Pancreas (tissue), 10 donors: ENCODE data around the gene ORAI3. TPM values are rescaled to one million over a fixed set of nuclear protein-coding genes. Genes with fewer than 3 reads are reported as not detected.

Source experiments
- ATAC-seq, 4 donors: fragments of 200-7000 bp; cut with Tn5 transposase; one replicate each; pipeline versions ENCODE4 v1.8.0 to v1.9.1; 2020; ENCODE audit warnings: mild to moderate bottlenecking in 4 of 4, moderate library complexity in 4 of 4
- DNase-seq, 6 donors: peaks; one replicate each; pipeline ENCODE4 v3.0.0-alpha.2; 2020
- FAIRE-seq: peaks from 2 replicates; lab custom pipeline; 2012; peaks lifted over from hg19 to GRCh38; lab: Jason Lieb, UNC
- H3K27ac ChIP-seq, 4 donors: fragments of 200-600 bp; sonication (generic); 1 replicate in 3 of 4; 2 replicates in 1 of 4; pipeline versions ENCODE4 v1.5.0 to v1.8.0; 2020
- H3K27me3 ChIP-seq, 4 donors: fragments of 200-600 bp; one replicate each; pipeline ENCODE4 v1.8.0; 2021
- H3K36me3 ChIP-seq, 3 donors: fragments of 200-600 bp; sonication (generic) in 1 of 3; one replicate each; pipeline versions ENCODE4 v1.5.0 to v1.8.0; 2020 to 2021
- H3K4me1 ChIP-seq, 3 donors: fragments of 200-600 bp; one replicate each; pipeline ENCODE4 v1.8.0; 2021
- H3K4me3 ChIP-seq, 4 donors: fragments of 200-600 bp; sonication (generic) in 2 of 4; one replicate each; pipeline versions ENCODE4 v1.5.0 to v1.8.0; 2020 to 2021
- H3K9me3 ChIP-seq, 4 donors: fragments of 200-600 bp; one replicate each; pipeline ENCODE4 v1.8.0; 2021
- CTCF ChIP-seq, 4 donors: fragments of 200-600 bp; sonication (generic) in 3 of 4; IDR thresholded peaks; one replicate each; pipeline versions ENCODE4 v1.5.0 to v1.8.0; 2021; ENCODE audit warnings: antibody characterized with exemption in 4 of 4
- whole genome bisulfite sequencing, 2 donors: extraction: QIAGEN DNeasy Blood & Tissue Kit; methylation state at CpG; one replicate each; pipeline ENCODE4 v1.1.7; 2013; 5-methylcytosine and 5-hydroxymethylcytosine counted together
- intact Hi-C, 3 donors: fragments of 100-400 bp; cut with DNase I; formaldehyde crosslinking; loops; one replicate each; pipeline versions ENCODE4 v1.11.1 to v1.14.2; 2022
- polyA plus RNA-seq, 2 donors: library from polyadenylated mRNA; stranded (reverse); fragments of 200-250 nt; gene quantifications; one replicate each; pipeline ENCODE4 v1.2.3, GENCODE V29; 2013
- total RNA-seq, 6 donors: library from RNA; stranded (reverse); fragmentation: NEBNext Ultra II Directional in 4 of 6; extraction: Animal tissue kit (Norgen Biotek cat#: 25700) in 4 of 6; gene quantifications; one replicate each; pipeline versions ENCODE4 v1.2.1 to v1.2.4, GENCODE V29; 2021 to 2023
- donor health status: healthy with polysubstance abuse.
- donor health status: DM: no; HTN: no; CAD: no; lungs with moderate emphysema.
- donor health status: DM: no; HTN: no; CAD: no.
- donor health status: control.
- donor health status: control.
- donor health status: Bipolar disorder and iron deficiency.
- donor health status: DM: yes; HTN: yes; CAD: no.
- donor health status: DM: no; HTN: no; CAD: no.
- donor health status: DM: no; HTN: no; CAD: no.
- donor health status: DM: yes; HTN: yes; CAD: no.

The ORAI3 gene
- total and polyA plus RNA-seq, 8 donors: 8.6 to 12.5 (median 10.4) TPM

- H3K9me3 ChIP-seq: no peaks in the 10 kb centered on the region
- H3K4me1 ChIP-seq: peaks cover 0 to 7% (median 0%) of the 10 kb centered on the region in 3 donors
- DNase-seq: no peak
- peak overlapping the region in 1 of 4 donors; percentile 88 for H3K27ac ChIP-seq
- intact Hi-C loops: no loop called here
- FAIRE-seq: no peak
- no peak for TF ChIP-seq CTCF (IDR thresholded peaks at IDR 0.05)
- no peak for ATAC-seq
- no peak overlapping the region for H3K4me3 ChIP-seq
- WGBS, 2 donors: 74 to 92% methylated on average over 2 to 3 of the region's 3 CpGs
- no peaks in the 10 kb centered on the region for H3K36me3 ChIP-seq
- no peaks in the 10 kb centered on the region for H3K27me3 ChIP-seq
Observed at GRCh38 chr16:30947541-30947858, 1.4 kb upstream of the ORAI3 start.

- H3K27me3 ChIP-seq: no peaks in the 10 kb centered on the region
- H3K4me3 ChIP-seq: peak overlapping the region; percentile 83 to 95 (median 91)
- H3K4me1 ChIP-seq: peaks cover 0 to 7% (median 0%) of the 10 kb centered on the region in 3 donors
- H3K36me3 ChIP-seq: no peaks in the 10 kb centered on the region
- H3K27ac ChIP-seq: peak overlapping the region; percentile 61 to 91 (median 84)
- WGBS, 2 donors: 32 to 37% methylated on average over 41 to 44 of the region's 44 CpGs
- peak; percentile 62 to 75 (median 71) for ATAC-seq
- DNase-seq: peak; percentile 81 to 93 (median 88)
- no peaks in the 10 kb centered on the region for H3K9me3 ChIP-seq
- intact Hi-C loops: no loop called here
- no peak for FAIRE-seq
- no peak for TF ChIP-seq CTCF (IDR thresholded peaks at IDR 0.05)
Observed at GRCh38 chr16:30947859-30948666, 805 bp upstream of the ORAI3 start.

- ATAC-seq (peak; percentile 29 to 48 (median 42)), DNase-seq (peak; percentile 66 to 84 (median 72)), FAIRE-seq (no peak)
- no peaks in the 10 kb centered on the region for H3K9me3 ChIP-seq
- H3K36me3 ChIP-seq: no peaks in the 10 kb centered on the region
- no peaks in the 10 kb centered on the region for H3K27me3 ChIP-seq
- H3K27ac ChIP-seq: peak overlapping the region; percentile 61 to 91 (median 84)
- peaks cover 0 to 7% (median 0%) of the 10 kb centered on the region in 3 donors for H3K4me1 ChIP-seq
- H3K4me3 ChIP-seq: peak overlapping the region; percentile 83 to 95 (median 91)
- WGBS, 2 donors: 3 to 4% methylated on average over 21 of the region's 21 CpGs
- intact Hi-C loops: no loop called here
- no peak for TF ChIP-seq CTCF (IDR thresholded peaks at IDR 0.05)
Observed at GRCh38 chr16:30949650-30950515, 1.0 kb downstream of the ORAI3 start.

- no peak for ATAC-seq
- H3K27ac ChIP-seq: peak overlapping the region in 3 of 4 donors; percentile 79 to 91 (median 88)
- peaks cover 0 to 7% (median 0%) of the 10 kb centered on the region in 3 donors for H3K4me1 ChIP-seq
- H3K36me3 ChIP-seq: no peaks in the 10 kb centered on the region
- no peaks in the 10 kb centered on the region for H3K9me3 ChIP-seq
- H3K4me3 ChIP-seq: peak overlapping the region in 2 of 4 donors; percentile 83 to 94
- 72 to 79% methylated on average over 8 of the region's 8 CpGs for WGBS, 2 donors
- DNase-seq: no peak
- intact Hi-C loops: no loop called here
- no peaks in the 10 kb centered on the region for H3K27me3 ChIP-seq
- FAIRE-seq: no peak
- TF ChIP-seq CTCF (IDR thresholded peaks at IDR 0.05): no peak
Observed at GRCh38 chr16:30950516-30951065, 1.7 kb downstream of the ORAI3 start.
